Measurements from ENCODE around the gene NMT2. TPM values are rescaled to one million over a fixed set of nuclear protein-coding genes. Genes with fewer than 3 reads are reported as not detected.

Gene NMT2
- total RNA-seq, 1 donor from 2014 or later = 22.7 TPM

- intact Hi-C loops (cut with micrococcal nuclease) = no loop called here
Measured at GRCh38 chr10:15147594-15148392, 20.7 kb downstream of the NMT2 start.

- intact Hi-C loops (cut with micrococcal nuclease) = no loop called here
Measured at GRCh38 chr10:15146366-15146765, 22.1 kb downstream of the NMT2 start.

- intact Hi-C loops (cut with micrococcal nuclease) = no loop called here
Measured at GRCh38 chr10:15144788-15145187, 23.7 kb downstream of the NMT2 start.

DNA sequence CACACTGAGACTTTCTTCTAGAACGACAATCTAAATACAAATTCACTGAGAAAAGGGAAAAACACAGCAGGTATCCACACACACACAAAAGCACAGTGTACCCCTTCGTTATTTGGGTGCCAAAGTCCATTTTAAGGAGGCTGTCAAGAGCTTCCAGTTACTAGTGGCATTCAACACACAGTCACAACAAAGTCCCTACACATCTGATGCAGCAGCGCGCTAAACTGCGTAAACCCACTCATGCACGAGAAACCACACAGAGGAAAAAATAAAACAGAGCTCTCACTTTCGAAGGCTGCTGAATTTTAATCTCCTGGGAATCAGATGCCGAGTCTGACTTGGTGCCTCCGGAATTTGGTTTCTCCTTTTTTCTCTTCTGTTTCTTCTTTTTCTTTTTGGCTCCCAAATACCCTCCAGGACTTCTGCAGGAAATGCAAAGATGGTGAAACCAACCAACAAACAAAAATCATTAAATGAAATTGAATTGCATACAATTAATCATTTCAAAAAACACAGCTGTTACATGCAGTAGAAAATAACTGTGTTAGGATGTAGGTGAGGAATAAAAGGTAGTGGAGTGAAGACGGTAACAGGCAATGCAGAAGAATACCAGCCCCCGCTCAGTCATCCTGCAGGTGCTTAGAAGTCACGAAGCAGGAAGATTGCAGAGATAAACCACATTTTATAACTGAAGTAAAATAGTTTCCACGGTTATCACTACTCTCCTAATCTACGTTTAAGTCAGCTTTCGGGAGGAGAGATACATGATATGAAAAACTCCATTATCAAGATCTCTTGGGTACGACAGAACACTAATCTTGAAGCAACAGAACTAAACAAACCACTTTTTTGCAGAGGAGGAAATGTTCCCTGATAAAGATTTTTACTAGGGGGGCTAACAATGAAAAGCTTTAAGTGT, 27.1 kb downstream of the NMT2 start:
- intact Hi-C loops (cut with micrococcal nuclease) = no loop called here

GRCh38 chr10:15140698-15141097, 27.8 kb downstream of the NMT2 start:
- intact Hi-C loops (cut with micrococcal nuclease) = no loop called here

- intact Hi-C loops (cut with micrococcal nuclease) = no loop called here
Measured at GRCh38 chr10:15137636-15138035, 30.9 kb downstream of the NMT2 start.

DNA sequence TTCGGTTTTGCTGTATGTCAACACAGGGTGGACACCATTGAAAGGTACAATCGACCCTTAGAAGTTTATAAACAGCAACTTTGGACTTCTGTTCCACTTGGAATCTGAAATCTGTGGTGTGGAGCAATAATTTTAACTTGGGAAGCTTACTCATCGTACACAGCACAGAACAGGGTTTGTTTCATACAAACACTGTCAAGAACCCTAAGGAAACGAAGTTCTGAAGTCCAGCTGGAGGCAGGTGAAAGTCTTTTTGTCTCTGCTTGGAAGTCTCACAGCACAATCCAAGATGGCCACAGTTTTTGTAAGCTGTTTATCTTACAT, 31.5 kb downstream of the NMT2 start:
- intact Hi-C loops (cut with micrococcal nuclease) = no loop called here

DNA sequence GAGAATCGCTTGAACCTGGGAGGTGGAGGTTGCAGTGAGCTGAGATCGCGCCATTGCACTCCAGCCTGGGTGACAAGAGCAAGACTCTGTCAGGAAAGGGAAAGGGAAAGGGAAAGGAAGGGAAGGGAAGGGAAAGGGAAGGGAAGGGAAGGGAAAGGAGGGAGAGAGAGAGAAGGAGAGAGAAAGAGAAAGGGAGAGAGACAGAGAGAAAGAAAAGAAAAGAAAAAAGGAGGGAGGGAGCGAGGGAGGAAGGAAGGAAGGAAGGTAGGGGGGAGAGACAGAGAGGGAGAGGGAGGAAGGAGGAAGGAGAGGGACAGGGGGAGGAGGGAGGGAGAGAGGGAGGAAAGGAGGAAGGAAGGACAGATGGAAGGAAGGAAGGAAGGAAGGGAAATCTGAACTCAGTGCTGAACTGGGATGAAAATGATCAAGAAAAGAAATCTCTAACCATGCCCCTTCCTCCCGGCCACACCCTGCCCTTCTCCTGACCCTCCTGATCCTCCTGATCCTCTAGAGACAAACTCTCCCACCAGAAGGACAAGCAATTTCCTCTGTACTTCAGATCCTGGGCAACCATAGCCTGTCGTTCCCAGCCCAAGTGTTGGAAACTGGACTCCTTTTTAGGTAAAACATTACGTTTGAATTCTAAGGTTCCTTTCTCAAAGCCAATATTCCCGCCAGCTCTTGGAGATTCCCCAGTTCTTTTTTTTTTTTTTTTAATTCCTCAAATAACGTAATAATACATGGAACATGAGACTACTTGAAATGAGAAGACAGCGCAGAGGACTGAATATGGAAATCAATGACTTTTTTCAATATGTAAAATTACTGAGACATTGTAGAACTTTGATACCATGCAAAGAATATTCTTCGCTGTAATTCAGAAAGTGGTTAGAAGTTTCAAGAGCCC, 32.1 kb downstream of the NMT2 start:
- intact Hi-C loops (cut with micrococcal nuclease) = no loop called here

DNA sequence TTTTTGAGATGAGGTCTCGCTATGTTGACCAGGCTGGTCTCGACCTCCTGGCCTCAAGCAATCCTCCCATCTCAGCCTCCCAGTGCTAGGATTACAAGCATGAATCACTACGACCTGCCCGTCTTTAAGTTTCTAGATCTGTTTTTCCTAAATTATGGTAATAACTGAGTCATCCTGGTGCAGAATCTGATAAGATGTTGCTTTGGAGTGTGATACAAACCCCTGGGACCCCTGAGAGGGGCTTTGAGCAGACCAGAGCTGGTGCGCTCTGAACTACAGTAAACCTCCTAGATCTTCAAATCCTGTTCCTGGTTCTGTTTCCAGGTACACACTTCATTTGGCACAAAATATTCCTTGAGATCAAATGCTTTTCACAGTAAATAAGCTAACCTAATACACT, 37.2 kb downstream of the NMT2 start:
- intact Hi-C loops (cut with micrococcal nuclease) = no loop called here

DNA sequence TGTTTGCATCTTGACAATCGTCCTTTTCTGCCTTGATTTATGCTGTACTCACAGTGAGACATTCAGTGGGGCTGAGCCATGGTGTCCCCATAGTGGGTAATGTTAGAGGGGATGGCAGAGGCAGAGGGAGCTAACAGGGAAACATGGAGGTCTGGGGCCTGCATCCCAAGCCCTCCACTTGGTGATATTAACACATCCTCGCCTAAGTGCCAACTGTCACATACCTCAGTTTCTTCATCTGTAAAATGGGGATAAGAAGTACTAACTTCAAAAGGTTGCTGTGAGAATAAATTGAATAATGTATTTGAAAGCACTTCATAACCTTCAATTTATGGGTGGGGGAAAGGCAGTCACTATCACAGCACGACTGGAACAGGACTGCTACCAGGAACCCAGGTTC, 43.6 kb downstream of the NMT2 start:
- intact Hi-C loops (cut with micrococcal nuclease) = no loop called here

DNA sequence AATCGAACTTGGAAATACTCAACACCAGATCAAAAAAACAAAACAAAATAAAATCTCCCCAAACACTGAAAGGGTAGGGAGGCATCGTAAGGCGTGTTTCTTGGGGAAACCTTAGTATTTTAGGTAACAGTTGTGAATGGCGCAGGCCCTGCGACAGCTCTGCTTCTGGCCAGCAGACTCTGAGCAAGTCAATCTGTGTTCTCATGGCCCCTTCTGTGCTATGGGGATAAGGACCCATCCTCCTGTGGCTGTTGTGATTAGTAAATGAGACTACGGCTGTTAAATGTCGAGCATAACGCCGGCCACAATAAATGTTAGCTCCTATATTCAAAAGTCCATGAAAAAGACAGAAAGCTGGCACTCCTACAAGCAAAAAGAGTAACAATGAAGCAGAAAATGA, 44.3 kb downstream of the NMT2 start:
- intact Hi-C loops (cut with micrococcal nuclease) = no loop called here

DNA sequence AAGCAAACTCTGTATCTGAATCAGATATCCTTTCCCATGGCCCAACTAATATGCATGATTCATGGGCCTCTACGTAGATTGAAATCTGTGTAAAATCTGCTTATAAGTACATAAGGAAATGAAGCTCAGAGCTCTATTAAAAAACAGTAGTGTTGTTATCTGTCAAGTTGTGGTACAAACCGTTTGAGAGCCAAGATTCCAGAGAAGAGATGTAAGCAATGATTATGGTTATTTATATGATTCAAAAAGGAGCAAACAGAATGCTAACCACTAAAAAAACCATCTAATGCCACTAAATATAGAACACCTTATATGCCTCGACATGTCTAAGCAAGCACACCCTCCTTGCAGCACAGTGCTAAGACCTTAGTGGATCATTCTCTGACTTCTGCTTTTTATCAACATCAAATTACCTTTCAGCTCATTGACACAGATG, 44.7 kb downstream of the NMT2 start:
- intact Hi-C loops (cut with micrococcal nuclease) = no loop called here

DNA sequence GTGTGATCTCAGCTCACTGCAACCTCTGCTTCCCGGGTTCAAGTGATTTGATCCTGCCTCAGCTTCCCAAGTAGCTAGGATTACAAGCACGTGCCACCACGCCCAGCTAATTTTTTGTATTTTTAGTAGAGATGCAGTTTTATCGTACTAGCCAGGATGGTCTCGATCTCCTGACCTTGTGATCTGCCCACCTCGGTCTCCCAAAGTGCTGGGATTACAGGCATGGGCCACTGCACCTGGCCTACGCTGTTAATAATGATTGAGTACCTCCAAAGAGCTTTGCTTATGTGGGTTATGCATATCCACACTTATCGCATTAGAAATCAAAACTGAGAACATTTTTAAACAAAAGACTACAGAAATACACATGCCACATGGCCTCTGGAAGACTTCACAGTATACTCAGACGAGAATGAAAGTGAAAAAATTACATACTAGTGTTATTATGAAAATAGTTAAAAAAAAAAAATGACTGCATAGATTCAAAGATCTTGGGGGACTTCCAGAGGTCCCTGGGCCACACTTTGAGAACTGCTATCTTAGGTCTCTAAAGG, 45.9 kb downstream of the NMT2 start:
- intact Hi-C loops (cut with micrococcal nuclease) = no loop called here

GRCh38 chr10:15121707-15122106, 46.8 kb downstream of the NMT2 start:
- intact Hi-C loops (cut with micrococcal nuclease) = no loop called here

- intact Hi-C loops (cut with micrococcal nuclease) = no loop called here
Measured at GRCh38 chr10:15120523-15120922, 48.0 kb downstream of the NMT2 start.

DNA sequence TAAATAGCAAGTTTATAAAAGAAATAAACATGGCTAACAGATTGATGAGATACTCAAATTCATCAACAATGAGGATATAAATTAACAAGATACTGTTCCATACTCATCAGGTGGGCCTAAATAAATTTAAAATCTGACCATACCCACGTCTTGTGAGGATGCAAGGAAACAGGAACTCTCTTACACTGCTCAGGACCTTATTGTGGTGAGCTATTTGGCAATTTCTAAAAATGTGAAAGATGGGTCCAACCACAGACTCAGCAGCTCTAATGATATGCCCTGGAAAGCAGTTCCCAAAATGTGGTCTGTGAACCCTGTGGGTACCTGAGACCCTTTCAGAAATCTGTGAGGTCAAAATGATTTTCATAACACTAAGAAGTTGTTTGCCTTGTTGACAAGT, 49.9 kb downstream of the NMT2 start:
- intact Hi-C loops (cut with micrococcal nuclease) = no loop called here

DNA sequence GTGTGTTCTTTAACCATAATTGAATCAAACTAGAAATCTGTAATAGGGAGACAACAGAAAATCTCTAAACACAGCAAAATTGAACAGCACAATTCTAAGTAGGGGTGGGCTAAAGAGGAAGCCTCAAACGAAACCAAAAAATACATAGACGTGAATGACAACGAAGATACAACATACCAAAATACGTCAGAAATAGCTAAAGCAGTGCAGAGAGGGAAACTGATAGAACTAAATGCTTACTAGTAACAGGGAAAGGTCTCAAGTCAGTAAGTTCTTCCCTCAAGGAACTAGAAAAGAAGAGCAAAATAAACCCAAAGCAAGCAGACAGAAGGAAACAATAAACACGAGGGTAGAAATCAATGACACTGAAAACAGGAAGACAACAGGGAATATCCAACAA, 52.3 kb downstream of the NMT2 start:
- intact Hi-C loops (cut with micrococcal nuclease) = no loop called here

- intact Hi-C loops (cut with micrococcal nuclease) = no loop called here
Measured at GRCh38 chr10:15113766-15114165, 54.7 kb downstream of the NMT2 start.

GRCh38 chr10:15112657-15113056, 55.8 kb downstream of the NMT2 start:
- intact Hi-C loops (cut with micrococcal nuclease) = no loop called here

GRCh38 chr10:15106352-15107013, 62.0 kb downstream of the NMT2 start:
- intact Hi-C loops (cut with micrococcal nuclease) = loop anchor here (1.0 to 5.0 kb wide), 8 partner anchors 9 to 607 kb away; partner anchors contain the start of genes ACBD7, FAM171A1, NMT2 and RPP38

GRCh38 chr10:15103513-15103912, 65.0 kb downstream of the NMT2 start:
- intact Hi-C loops (cut with micrococcal nuclease) = no loop called here

Measured in T-helper 1 cell treated with Interleukin-12 subunit alpha and Interleukin-12 subunit beta and Interleukin-4 antibody, amounts not matched to agents 30 ng/mL and 1 ng/mL, for 36 hours (primary cell).